ENCODE measurements around the gene RUFY2. TPM values are rescaled to one million over a fixed set of nuclear protein-coding genes. Genes with fewer than 3 reads are reported as not detected.
"Not testable (repeated sequence)": the region's sequence is repeated elsewhere in the genome, so short reads cannot be mapped to it uniquely, and the experiment has no call there.

Gene RUFY2
- total and polyA plus RNA-seq, 2 donors (not counting 3 experiments of a cell fraction or from before 2014, with no cell fraction given): 5.7 to 24.2 TPM

- Histone ChIP-seq H3K4me1 (ENCODE audit: control insufficient read depth, extremely low read depth, insufficient read depth, low read length) (no peaks in the 10 kb centered on the region), H3K4me3 (replicated peaks in 1 of 3; ENCODE audit: insufficient read depth in 1 of 3, low read depth in 1 of 3, low read length in 3 of 3) (no peak overlapping the region), H3K27me3 (ENCODE audit: control insufficient read depth in 2 of 2, insufficient read depth in 2 of 2, low read length in 2 of 2) (no peaks in the 10 kb centered on the region), H4K20me1 (replicated peaks; ENCODE audit: control insufficient read depth, extremely low read depth, insufficient read depth, low read length) (no peaks in the 10 kb centered on the region), H3K27ac (ENCODE audit: insufficient read depth, low read depth, low read length) (no peak overlapping the region), H3K79me2 (ENCODE audit: control insufficient read depth, insufficient read depth, low read length) (no peaks in the 10 kb centered on the region), H3K9me3 (replicated peaks; ENCODE audit: control insufficient read depth, insufficient read depth, low read length) (no peaks in the 10 kb centered on the region), H3K4me2 (ENCODE audit: insufficient read depth, low read length) (no peak overlapping the region), H3K9ac (replicated peaks; ENCODE audit: extremely low read depth, insufficient read depth, low read length) (no peak overlapping the region), H2AFZ (ENCODE audit: low read depth, low read length) (no peak overlapping the region), H3K9me1 (replicated peaks; ENCODE audit: control insufficient read depth, extremely low read depth, insufficient read depth, low read length) (no peaks in the 10 kb centered on the region), H3K36me3 (ENCODE audit: control insufficient read depth in 2 of 2, extremely low read depth in 1 of 2, insufficient read depth in 2 of 2, low read length in 2 of 2) (no peaks in the 10 kb centered on the region)
- intact Hi-C loops (cut with micrococcal nuclease) (no loop called here), dilution Hi-C loops (cut with MboI; ENCODE audit: extremely low pct_ligation_motif_present, low sequenced_read_pairs) (no loop called here)
- CTCF ChIA-PET: interaction anchor here (1.2 to 3.8 kb wide), 2 partner anchors 13 to 103 kb away, joined by 3 to 12 read pairs; no protein-coding TSS in a partner anchor
- POLR2A ChIA-PET: no interaction called here
- no peak for TF ChIP-seq EZH2 (IDR thresholded peaks at IDR 0.05; ENCODE audit: borderline replicate concordance, low read depth, low read length, severe bottlenecking)
- FAIRE-seq (no peak), DNase-seq (ENCODE audit: low read depth, low spot score) (no peak)
- BruUV-seq (replicated peaks): no TSS peak
Observed at GRCh38 chr10:68315582-68315981, 91.5 kb downstream of the RUFY2 start.

GRCh38 chr10:68314930-68315329 lies 92.1 kb downstream of the RUFY2 start:
- BruUV-seq (replicated peaks); H3K79me2 ChIP-seq (ENCODE audit: control insufficient read depth, insufficient read depth, low read length); dilution Hi-C loops (cut with MboI; ENCODE audit: extremely low pct_ligation_motif_present, low sequenced_read_pairs); H3K9me3 ChIP-seq (replicated peaks; ENCODE audit: control insufficient read depth, insufficient read depth, low read length); H3K4me3 ChIP-seq (replicated peaks in 1 of 3; ENCODE audit: insufficient read depth in 1 of 3, low read depth in 1 of 3, low read length in 3 of 3); DNase-seq (ENCODE audit: low read depth, low spot score); H3K4me2 ChIP-seq (ENCODE audit: insufficient read depth, low read length); H4K20me1 ChIP-seq (replicated peaks; ENCODE audit: control insufficient read depth, extremely low read depth, insufficient read depth, low read length); H3K27ac ChIP-seq (ENCODE audit: insufficient read depth, low read depth, low read length); intact Hi-C loops (cut with micrococcal nuclease); H3K27me3 ChIP-seq (ENCODE audit: control insufficient read depth in 2 of 2, insufficient read depth in 2 of 2, low read length in 2 of 2); H2AFZ ChIP-seq (ENCODE audit: low read depth, low read length); H3K9me1 ChIP-seq (replicated peaks; ENCODE audit: control insufficient read depth, extremely low read depth, insufficient read depth, low read length); H3K36me3 ChIP-seq (ENCODE audit: control insufficient read depth in 2 of 2, extremely low read depth in 1 of 2, insufficient read depth in 2 of 2, low read length in 2 of 2); FAIRE-seq; POLR2A ChIA-PET; H3K4me1 ChIP-seq (ENCODE audit: control insufficient read depth, extremely low read depth, insufficient read depth, low read length); H3K9ac ChIP-seq (replicated peaks; ENCODE audit: extremely low read depth, insufficient read depth, low read length): not testable (repeated sequence)
- CTCF ChIA-PET: interaction anchor here (1.2 to 3.8 kb wide), 2 partner anchors 13 to 102 kb away, joined by 3 to 12 read pairs; no protein-coding TSS in a partner anchor

Measured in endothelial cell of umbilical vein (primary cell).